ENCODE measurements around the gene ADAMTSL1.

DNA sequence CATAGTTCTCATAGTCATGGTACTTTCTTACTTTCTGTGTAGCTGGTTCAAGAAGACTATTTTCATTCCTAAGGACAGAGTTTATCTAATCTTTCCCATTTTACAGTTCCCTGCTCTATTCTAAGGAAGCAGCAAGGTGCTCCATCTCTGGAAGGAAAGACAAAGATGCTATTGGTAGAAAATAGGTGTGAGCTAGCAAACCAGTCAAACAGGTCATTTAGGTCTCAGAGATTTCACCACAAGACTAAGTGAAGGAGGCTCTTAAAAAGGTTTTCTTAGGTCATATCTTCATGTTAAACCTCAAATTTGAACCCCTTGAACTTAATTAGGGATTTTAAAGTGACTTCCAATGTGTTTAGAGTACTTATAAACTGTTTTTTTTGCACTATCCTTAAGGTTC is 62.6 kb downstream of the ADAMTSL1 start:
- TF ChIP-seq POLR2A (IDR thresholded peaks at IDR 0.05; ENCODE audit: control extremely low read depth in 1 of 2, low read depth in 2 of 2, low read length in 2 of 2) (no peak), YY1 (IDR thresholded peaks at IDR 0.05; ENCODE audit: low read depth, low read length) (no peak), KDM1A (IDR thresholded peaks at IDR 0.05; ENCODE audit: borderline replicate concordance, low read length) (no peak), TCF12 (IDR thresholded peaks at IDR 0.05; ENCODE audit: low read depth, low read length) (no peak), EZH2 (IDR thresholded peaks at IDR 0.05; ENCODE audit: low read depth, low read length, severe bottlenecking) (no peak), TBP (IDR thresholded peaks at IDR 0.05; ENCODE audit: low read depth, low read length) (no peak), SAP30 (IDR thresholded peaks at IDR 0.05; ENCODE audit: insufficient read depth, insufficient replicate concordance, low read length) (no peak), EGR1 (IDR thresholded peaks at IDR 0.05; ENCODE audit: borderline replicate concordance, low read depth, low read length) (no peak), SUZ12 (IDR thresholded peaks at IDR 0.05; ENCODE audit: low read length) (no peak)
- TF ChIP-seq, protein P1, sequence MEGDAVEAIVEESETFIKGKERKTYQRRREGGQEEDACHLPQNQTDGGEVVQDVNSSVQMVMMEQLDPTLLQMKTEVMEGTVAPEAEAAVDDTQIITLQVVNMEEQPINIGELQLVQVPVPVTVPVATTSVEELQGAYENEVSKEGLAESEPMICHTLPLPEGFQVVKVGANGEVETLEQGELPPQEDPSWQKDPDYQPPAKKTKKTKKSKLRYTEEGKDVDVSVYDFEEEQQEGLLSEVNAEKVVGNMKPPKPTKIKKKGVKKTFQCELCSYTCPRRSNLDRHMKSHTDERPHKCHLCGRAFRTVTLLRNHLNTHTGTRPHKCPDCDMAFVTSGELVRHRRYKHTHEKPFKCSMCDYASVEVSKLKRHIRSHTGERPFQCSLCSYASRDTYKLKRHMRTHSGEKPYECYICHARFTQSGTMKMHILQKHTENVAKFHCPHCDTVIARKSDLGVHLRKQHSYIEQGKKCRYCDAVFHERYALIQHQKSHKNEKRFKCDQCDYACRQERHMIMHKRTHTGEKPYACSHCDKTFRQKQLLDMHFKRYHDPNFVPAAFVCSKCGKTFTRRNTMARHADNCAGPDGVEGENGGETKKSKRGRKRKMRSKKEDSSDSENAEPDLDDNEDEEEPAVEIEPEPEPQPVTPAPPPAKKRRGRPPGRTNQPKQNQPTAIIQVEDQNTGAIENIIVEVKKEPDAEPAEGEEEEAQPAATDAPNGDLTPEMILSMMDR (IDR thresholded peaks at IDR 0.05; ENCODE audit: control extremely low read depth in 1 of 3, insufficient read depth in 1 of 3, low read depth in 1 of 3, low read length in 3 of 3) = no peak
- TF ChIP-seq, protein P2, sequence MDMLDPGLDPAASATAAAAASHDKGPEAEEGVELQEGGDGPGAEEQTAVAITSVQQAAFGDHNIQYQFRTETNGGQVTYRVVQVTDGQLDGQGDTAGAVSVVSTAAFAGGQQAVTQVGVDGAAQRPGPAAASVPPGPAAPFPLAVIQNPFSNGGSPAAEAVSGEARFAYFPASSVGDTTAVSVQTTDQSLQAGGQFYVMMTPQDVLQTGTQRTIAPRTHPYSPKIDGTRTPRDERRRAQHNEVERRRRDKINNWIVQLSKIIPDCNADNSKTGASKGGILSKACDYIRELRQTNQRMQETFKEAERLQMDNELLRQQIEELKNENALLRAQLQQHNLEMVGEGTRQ (IDR thresholded peaks at IDR 0.05; ENCODE audit: low read length) = no peak
- TF ChIP-seq, protein P3, sequence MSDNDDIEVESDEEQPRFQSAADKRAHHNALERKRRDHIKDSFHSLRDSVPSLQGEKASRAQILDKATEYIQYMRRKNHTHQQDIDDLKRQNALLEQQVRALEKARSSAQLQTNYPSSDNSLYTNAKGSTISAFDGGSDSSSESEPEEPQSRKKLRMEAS (IDR thresholded peaks at IDR 0.05) = no peak

Measured in H1 (cell line).